OCI-LY1 (cell line): ENCODE measurements around the gene ST7.

Experiments
- H2AFZ ChIP-seq: fragments of 200-600 bp; sonication (generic), shearing (Covaris generic); 2 replicates; pipeline ENCODE4 v1.6.0; 2014; ENCODE audit warnings: antibody characterized with exemption, mild to moderate bottlenecking, low read length
- H3F3A ChIP-seq: fragments of 200-600 bp; sonication (generic), shearing (Covaris generic); 2 replicates; pipeline ENCODE4 v1.6.0; 2014; ENCODE audit warnings: mild to moderate bottlenecking, antibody characterized with exemption, low read length, moderate library complexity; ENCODE audit not compliant: insufficient read depth
- H3K27ac ChIP-seq: fragments of 200-600 bp; sonication (generic); 2 replicates; pipeline ENCODE4 v1.5.1; 2014; ENCODE audit warnings: low read length, mixed run types, mild to moderate bottlenecking, low read depth; ENCODE audit not compliant: poor library complexity, severe bottlenecking
- H3K27me3 ChIP-seq: fragments of 200-600 bp; sonication (generic); 2 replicates; pipeline ENCODE4 v1.6.0; 2014; ENCODE audit warnings: antibody characterized with exemption, mild to moderate bottlenecking, low read length, moderate library complexity; ENCODE audit not compliant: insufficient read depth
- H3K36me3 ChIP-seq: fragments of 200-600 bp; sonication (generic); 2 replicates; pipeline ENCODE4 v1.6.1; 2014; ENCODE audit warnings: mild to moderate bottlenecking, antibody characterized with exemption, low read length, moderate library complexity, mixed read lengths; ENCODE audit not compliant: insufficient read depth
- H3K4me1 ChIP-seq: fragments of 200-600 bp; sonication (generic); 2 replicates; pipeline ENCODE4 v1.5.1; 2014; ENCODE audit warnings: mild to moderate bottlenecking, low read length, moderate library complexity; ENCODE audit not compliant: insufficient read depth, severe bottlenecking
- H3K4me2 ChIP-seq: fragments of 200-600 bp; sonication (generic), shearing (Covaris generic); 2 replicates; pipeline ENCODE4 v1.6.1; 2014; ENCODE audit warnings: low read length
- H3K4me3 ChIP-seq: fragments of 200-600 bp; sonication (generic); 2 replicates; pipeline ENCODE4 v1.5.1; 2014; ENCODE audit warnings: low read length, low read depth, mild to moderate bottlenecking, mixed read lengths; ENCODE audit not compliant: poor library complexity, severe bottlenecking
- H3K79me2 ChIP-seq: fragments of 200-600 bp; shearing (Covaris generic); 2 replicates; pipeline ENCODE4 v1.6.1; 2016; ENCODE audit warnings: mixed run types, low read length, mixed read lengths; ENCODE audit not compliant: insufficient read depth
- H3K9ac ChIP-seq: fragments of 200-600 bp; sonication (generic), shearing (Covaris generic); 2 replicates; pipeline ENCODE4 v1.6.1; 2014; ENCODE audit warnings: mild to moderate bottlenecking, low read length, mixed read lengths
- H3K9me2 ChIP-seq: fragments of 200-600 bp; sonication (generic), shearing (Covaris generic); 2 replicates; pipeline ENCODE4 v1.6.1; 2014; ENCODE audit warnings: low read depth, mild to moderate bottlenecking, low read length, mixed read lengths
- H3K9me3 ChIP-seq: fragments of 200-600 bp; shearing (Covaris generic); 2 replicates; pipeline ENCODE4 v1.6.1; 2014; ENCODE audit warnings: low read length, mixed read lengths
- H4K20me1 ChIP-seq: fragments of 200-600 bp; sonication (generic), shearing (Covaris generic); 2 replicates; pipeline ENCODE4 v1.6.0; 2016; ENCODE audit warnings: mild to moderate bottlenecking, low read length; ENCODE audit not compliant: insufficient read depth
- EZH2 ChIP-seq: fragments of 200-600 bp; sonication (generic), shearing (Covaris generic); IDR thresholded peaks from 2 replicates; pipeline ENCODE4 v1.8.0; 2017; ENCODE audit warnings: borderline replicate concordance, mixed run types, mild to moderate bottlenecking, antibody characterized with exemption, low read length, moderate library complexity, mixed read lengths
- TF ChIP-seq, protein P1 (sequence below): fragments of 200-600 bp; sonication (generic), shearing (Covaris generic); IDR thresholded peaks from 2 replicates; pipeline ENCODE4 v1.5.1; 2017; ENCODE audit warnings: mild to moderate bottlenecking, antibody characterized with exemption, low read length, moderate library complexity, mixed read lengths

ST7 gene

GRCh38 chr7:117269886-117270285, 316.6 kb downstream of the ST7 start:
- TF ChIP-seq, protein P1, sequence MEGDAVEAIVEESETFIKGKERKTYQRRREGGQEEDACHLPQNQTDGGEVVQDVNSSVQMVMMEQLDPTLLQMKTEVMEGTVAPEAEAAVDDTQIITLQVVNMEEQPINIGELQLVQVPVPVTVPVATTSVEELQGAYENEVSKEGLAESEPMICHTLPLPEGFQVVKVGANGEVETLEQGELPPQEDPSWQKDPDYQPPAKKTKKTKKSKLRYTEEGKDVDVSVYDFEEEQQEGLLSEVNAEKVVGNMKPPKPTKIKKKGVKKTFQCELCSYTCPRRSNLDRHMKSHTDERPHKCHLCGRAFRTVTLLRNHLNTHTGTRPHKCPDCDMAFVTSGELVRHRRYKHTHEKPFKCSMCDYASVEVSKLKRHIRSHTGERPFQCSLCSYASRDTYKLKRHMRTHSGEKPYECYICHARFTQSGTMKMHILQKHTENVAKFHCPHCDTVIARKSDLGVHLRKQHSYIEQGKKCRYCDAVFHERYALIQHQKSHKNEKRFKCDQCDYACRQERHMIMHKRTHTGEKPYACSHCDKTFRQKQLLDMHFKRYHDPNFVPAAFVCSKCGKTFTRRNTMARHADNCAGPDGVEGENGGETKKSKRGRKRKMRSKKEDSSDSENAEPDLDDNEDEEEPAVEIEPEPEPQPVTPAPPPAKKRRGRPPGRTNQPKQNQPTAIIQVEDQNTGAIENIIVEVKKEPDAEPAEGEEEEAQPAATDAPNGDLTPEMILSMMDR = no peak
- TF ChIP-seq EZH2 = no peak
- no peak overlapping the region for H2AFZ ChIP-seq
- no peak overlapping the region for H3K4me2 ChIP-seq

DNA sequence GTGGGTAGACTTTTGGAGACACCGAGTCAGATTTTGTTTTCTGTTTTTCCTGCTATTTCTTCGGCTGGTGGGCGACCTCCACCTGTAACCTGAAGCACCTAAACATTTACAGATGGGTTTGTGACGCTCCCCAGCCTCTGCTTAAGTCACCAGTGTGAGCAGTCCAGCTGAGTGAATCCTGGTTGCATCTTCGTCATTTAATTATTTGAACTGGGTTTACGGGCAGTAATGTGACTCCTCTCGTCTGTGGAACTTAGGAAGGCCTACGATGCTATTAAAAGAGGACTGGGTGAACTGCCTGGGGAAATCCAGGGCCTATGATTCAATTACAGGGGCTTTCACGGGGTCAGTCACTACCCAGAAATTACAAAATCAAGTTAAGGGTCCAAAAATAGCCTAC, 317.1 kb downstream of the ST7 start:
- no peaks in the 10 kb centered on the region for H3K79me2 ChIP-seq
- no peak overlapping the region for H3K4me2 ChIP-seq
- no peak overlapping the region for H2AFZ ChIP-seq

More at GRCh38 chr7:117269886-117270285, 316.6 kb downstream of the ST7 start:
- Histone ChIP-seq H3K27ac (no peak overlapping the region), H3K79me2 (no peaks in the 10 kb centered on the region), H3K36me3 (no peaks in the 10 kb centered on the region), H3K9ac (no peak overlapping the region), H4K20me1 (no peaks in the 10 kb centered on the region), H3K4me3 (no peak overlapping the region), H3K4me1 (no peaks in the 10 kb centered on the region), H3K9me3 (no peaks in the 10 kb centered on the region), H3K9me2 (no peaks in the 10 kb centered on the region), H3F3A (no peaks in the 10 kb centered on the region), H3K27me3 (no peaks in the 10 kb centered on the region)

GRCh38 chr7:117271566-117271965, 318.3 kb downstream of the ST7 start:
- Histone ChIP-seq H3K79me2 (no peaks in the 10 kb centered on the region), H3K9me3 (no peaks in the 10 kb centered on the region), H3K4me3 (no peak overlapping the region), H3K4me1 (no peaks in the 10 kb centered on the region), H3K4me2 (no peak overlapping the region), H2AFZ (no peak overlapping the region), H3F3A (no peaks in the 10 kb centered on the region), H3K27me3 (no peaks in the 10 kb centered on the region), H3K9ac (no peak overlapping the region), H4K20me1 (no peaks in the 10 kb centered on the region), H3K36me3 (no peaks in the 10 kb centered on the region), H3K9me2 (no peaks in the 10 kb centered on the region), H3K27ac (no peak overlapping the region)
- TF ChIP-seq, protein P1 = no peak
- no peak for TF ChIP-seq EZH2

More for the DNA sequence above, 317.1 kb downstream of the ST7 start:
- TF ChIP-seq, protein P1 = no peak
- no peak for TF ChIP-seq EZH2
- no peaks in the 10 kb centered on the region for H3K9me2 ChIP-seq
- H3F3A ChIP-seq = no peaks in the 10 kb centered on the region
- H3K4me3 ChIP-seq = no peak overlapping the region
- H3K36me3 ChIP-seq = no peaks in the 10 kb centered on the region
- no peaks in the 10 kb centered on the region for H3K27me3 ChIP-seq
- no peak overlapping the region for H3K9ac ChIP-seq
- H3K9me3 ChIP-seq = no peaks in the 10 kb centered on the region
- no peaks in the 10 kb centered on the region for H4K20me1 ChIP-seq
- H3K4me1 ChIP-seq = no peaks in the 10 kb centered on the region
- no peak overlapping the region for H3K27ac ChIP-seq
